Right forelimb (tissue), 1 donor: ENCODE data around the gene WDR37.

ENCODE experiments used
- DNase-seq: peaks from one replicate; pipeline ENCODE4 v3.0.0-alpha.2; 2018

WDR37 gene

GRCh38 chr10:1130995-1131790 is 75.0 kb downstream of the WDR37 start:
- peak; percentile 28 for DNase-seq

- peak; percentile 18 for DNase-seq
Measured at GRCh38 chr10:1132584-1132983, 76.4 kb downstream of the WDR37 start.

DNA sequence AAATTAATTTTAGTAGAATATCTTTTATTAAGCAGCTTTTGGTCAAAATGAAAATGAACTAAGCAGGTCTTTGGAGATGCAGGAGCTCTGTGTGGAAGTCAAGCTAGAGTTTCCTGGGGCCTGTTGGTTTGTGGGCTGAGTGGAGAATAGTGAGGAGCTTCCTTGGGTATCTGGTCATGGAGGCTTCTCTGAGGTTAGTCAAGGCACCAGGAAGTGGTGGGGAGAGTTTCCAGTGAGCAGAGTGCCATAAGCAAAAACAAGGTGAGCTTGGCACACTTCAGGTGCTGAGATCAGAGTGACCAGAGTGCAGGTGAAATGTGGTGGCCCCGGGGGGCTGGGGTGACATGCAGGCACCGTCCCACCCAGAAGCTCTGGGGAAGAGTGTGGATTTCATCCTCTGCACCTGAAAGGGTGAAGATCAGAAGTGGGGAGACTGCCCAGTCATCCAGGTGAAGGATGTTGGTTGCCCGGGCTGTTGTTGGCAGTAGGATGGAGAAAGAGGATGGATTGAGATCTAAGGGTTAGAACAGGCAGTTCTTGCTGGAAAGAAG is 77.4 kb downstream of the WDR37 start:
- DNase-seq = peak; percentile 7

GRCh38 chr10:1134156-1134555 is 78.0 kb downstream of the WDR37 start:
- peak; percentile 12 for DNase-seq

GRCh38 chr10:1136268-1136667 is 80.1 kb downstream of the WDR37 start:
- no peak for DNase-seq

DNA sequence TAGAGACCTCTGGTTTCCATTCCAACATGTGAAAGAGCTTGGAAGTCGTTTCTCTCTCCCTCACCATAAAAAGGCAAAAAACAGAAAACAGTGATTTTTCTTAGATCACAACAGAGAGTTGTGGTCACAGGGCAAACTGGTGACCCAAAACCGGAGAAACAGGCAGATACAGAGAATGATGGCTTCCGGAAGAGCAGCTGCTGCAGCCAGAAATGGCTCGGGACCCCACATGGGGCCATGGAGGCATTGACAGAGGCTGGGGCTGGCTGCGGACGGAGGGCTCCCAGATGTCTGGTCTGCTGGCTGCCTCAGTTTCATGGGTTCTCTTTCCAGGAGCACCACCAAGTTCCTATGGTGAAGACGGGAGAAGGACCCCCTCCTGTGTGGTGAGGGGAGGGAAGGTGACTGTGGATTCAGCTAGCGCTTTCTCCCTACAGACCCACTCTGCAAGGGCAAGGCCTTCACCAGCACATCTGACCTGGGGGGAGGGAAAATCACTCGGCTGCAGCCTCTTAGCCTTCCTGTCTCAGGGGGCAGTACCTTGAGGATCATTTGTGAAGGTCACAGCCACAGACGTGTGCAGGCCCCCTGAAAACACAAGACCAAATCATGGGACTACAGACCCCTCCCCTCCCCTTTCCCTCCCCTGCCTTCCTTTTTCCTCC is 81.4 kb downstream of the WDR37 start:
- DNase-seq = peak; percentile 29

DNA sequence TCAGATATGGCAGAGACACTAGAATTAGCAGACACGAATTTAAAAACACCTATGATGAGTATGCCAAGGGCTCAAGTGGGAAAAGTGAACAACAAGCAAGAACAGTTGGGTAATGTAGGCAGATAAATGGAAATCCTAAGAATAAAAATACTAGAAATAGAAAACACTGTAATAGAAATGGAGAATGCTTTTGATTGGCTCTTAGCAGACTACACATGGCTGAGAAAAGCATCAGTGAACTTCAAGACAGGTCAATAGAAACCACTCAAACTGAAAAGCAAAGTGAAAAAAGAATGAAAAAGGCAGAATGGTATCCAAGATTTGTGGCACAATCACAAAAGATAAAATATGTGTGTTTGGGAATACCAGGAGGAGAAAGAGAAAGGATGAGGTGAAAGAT is 82.3 kb downstream of the WDR37 start:
- no peak for DNase-seq

DNA sequence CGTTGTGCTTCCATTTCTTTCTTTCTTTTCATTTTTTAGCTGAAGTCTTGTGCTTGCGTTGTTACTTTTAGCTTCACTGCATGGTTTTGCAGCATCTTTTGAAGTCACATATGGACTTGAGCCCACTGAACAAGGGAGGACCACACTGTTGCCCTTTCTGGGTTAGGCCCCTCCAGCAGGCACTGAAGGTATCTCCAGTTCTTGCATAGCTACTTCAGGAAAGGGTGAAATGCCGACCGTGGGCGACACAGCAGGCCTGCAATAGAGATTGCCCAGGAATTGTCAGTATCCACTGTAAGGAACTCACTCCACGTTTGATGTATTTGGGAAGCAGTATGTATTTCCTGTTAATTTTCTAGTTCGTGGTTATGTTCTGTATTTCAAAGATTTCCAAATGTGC is 85.1 kb downstream of the WDR37 start:
- no peak for DNase-seq

GRCh38 chr10:1141701-1142100 is 85.5 kb downstream of the WDR37 start:
- DNase-seq = peak; percentile 10

GRCh38 chr10:1142596-1142995 is 86.4 kb downstream of the WDR37 start:
- DNase-seq = no peak

GRCh38 chr10:1147810-1148209 is 91.6 kb downstream of the WDR37 start:
- DNase-seq = no peak

- DNase-seq = peak; percentile 13
Measured at GRCh38 chr10:1148855-1149605, 92.8 kb downstream of the WDR37 start.

- DNase-seq = no peak
Measured at GRCh38 chr10:1149793-1150637, 93.8 kb downstream of the WDR37 start.

GRCh38 chr10:1150638-1150955 is 94.4 kb downstream of the WDR37 start:
- peak; percentile 2 for DNase-seq

GRCh38 chr10:1151076-1152033 is 95.2 kb downstream of the WDR37 start:
- DNase-seq = peak; percentile 34

- peak; percentile 19 for DNase-seq
Measured at GRCh38 chr10:1152386-1153250, 96.4 kb downstream of the WDR37 start.

DNA sequence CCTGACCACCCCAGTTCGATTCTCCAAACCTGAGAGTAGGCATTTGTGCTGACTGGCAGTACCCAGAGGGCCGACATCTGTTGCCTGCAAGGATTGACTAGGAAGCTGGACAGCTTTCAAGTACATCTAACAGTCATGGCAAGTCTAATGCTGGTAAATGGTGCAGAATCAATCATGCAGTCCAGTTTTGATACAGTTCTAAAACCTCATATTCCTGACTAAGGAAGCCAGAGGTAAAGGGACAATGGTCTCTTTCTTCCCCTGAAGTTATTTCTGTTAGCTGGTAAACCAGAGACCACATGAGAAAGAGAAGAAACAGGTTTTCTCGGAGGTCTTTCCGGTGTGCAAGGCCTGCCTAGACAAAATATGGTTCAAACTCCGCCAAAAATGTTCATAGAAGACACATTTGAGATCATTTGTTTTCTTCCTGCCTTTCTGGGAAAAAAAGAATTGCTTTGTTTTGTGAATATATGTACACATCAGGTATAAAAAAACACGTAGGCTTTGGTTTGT is 97.1 kb downstream of the WDR37 start:
- DNase-seq = peak; percentile 6

GRCh38 chr10:1153805-1154351 is 97.7 kb downstream of the WDR37 start:
- DNase-seq = peak; percentile 30

DNA sequence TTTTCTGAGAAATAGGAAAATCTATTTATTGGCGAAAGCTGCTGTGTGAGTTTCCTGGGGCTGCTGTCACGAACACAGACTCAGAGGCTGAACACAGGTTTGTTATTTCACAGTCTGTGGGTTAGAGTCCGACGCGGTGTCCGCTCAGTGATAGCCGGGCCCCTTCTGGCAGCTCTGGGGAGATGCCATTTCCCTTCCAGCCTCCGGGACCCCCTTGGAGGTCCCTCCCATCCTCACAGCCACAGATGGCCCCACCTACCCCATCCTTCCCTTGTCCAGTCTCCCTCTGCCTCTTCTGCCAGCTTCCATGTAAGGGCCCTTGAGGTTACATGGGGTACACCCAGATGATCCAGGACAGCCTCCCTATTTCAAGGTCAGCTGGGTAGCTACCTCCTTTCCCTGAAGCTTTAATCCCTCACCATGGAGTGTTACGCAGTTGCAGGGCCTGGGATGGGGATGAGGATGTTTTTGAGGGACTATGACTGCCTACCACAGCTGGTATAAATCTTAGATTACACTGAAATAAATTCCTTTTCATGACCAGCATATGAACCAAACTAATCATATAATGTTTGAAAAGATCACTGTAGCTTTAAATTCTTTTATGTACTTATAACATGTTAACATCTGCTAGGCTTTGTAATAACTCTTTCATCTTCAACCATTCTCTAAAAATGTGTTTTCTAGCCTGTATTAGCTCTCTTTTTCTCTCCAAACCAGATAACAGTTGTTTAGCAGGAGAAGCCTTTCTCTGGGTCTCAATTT is 98.5 kb downstream of the WDR37 start:
- peak; percentile 6 for DNase-seq
